NCI-H345 treated with DMSO at 0.1 percent for 48 hours (cell line): ENCODE results near the gene CYP4F12.
"Not testable (repeated sequence)": the region's sequence is repeated elsewhere in the genome, so short reads cannot be mapped to it uniquely, and the experiment has no call there.

ENCODE experiments used
- DNase-seq: peaks from one replicate; lab custom pipeline; 2025; ENCODE audit not compliant: unreplicated experiment; lab: John Stamatoyannopoulos, UW

Gene CYP4F12

DNA sequence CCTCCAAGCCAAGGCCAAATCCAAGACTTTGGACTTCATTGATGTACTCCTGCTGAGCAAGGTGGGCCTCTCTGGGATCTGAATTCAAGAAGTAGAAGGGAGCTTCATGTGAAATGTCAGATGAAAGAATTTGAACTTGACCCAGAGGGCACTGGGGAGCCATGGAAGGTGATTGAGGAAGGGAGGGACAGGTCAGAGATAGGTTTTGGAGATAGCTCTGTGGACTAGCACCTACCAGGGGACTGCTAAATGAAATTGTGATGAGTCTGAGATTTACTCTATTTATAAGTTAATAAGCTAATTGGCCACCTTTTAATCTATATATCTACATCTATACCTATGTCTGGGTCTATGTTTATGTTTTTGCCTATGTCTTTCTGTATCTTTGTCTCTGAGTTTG is 22.8 kb upstream of the CYP4F12 start:
- DNase-seq = not testable (repeated sequence)

DNA sequence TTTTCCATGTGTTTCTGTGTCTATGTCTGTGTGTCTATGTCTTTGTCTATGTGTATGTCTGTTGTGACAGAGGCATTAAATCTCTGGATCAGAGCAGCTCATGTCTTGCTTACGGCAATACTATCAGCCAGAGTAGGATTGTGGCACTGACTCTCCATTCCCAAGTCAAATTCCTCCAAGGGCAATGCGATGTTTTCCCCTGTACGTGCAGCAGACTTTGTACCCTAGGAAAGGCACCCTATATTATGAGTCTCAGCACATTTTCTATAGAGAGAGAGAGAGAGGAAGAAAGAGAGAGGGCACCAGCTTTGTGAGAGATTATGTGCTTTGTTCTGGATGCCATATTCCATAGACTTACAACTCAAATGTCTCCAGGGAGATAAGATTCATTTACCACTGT is 21.1 kb upstream of the CYP4F12 start:
- no peak for DNase-seq

DNA sequence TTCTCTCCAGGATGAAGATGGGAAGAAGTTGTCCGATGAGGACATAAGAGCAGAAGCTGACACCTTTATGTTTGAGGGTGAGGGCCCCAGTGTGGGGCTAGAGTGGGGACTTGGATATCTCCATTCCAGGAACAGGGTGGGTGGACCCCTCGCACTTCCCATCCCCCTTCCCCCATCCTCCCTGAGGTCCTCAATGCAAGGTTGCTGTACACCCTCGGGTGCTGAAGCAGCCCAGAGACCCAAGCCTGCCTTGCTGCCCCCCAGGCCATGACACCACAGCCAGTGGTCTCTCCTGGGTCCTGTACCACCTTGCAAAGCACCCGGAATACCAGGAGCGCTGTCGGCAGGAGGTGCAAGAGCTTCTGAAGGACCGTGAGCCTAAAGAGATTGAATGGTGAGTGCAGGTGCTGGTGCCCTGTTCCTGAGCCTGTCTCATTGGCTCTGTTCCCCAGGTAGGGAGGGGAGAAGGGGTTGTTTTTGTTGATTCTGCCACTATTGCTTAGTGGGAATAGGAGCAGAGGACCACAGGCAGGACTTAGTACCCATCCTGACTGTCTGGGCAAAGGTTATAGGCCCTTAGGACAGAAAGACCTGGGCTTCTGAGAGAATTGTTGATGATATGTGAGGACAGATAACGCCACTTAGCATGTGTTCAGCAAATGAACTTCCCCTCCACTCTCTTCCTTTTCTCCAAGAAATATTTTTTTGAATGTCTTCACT is 20.2 kb upstream of the CYP4F12 start:
- no peak for DNase-seq

DNA sequence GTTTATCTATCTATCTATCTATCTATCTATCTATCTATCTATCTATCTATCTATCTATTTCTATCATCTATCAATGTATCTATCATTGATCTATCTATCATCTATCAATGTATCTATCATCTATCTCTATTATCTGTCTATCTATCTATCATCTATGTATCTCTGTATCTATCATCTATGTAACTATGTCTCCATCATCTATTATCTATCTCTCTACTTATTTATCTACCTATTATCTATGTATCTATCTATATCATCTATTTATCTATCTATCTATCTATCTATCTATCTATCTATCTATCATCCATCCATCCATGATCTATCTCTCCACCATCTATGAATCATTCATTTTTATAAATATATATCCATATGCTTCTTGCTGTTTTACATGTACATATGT is 16.4 kb upstream of the CYP4F12 start:
- no peak for DNase-seq

DNA sequence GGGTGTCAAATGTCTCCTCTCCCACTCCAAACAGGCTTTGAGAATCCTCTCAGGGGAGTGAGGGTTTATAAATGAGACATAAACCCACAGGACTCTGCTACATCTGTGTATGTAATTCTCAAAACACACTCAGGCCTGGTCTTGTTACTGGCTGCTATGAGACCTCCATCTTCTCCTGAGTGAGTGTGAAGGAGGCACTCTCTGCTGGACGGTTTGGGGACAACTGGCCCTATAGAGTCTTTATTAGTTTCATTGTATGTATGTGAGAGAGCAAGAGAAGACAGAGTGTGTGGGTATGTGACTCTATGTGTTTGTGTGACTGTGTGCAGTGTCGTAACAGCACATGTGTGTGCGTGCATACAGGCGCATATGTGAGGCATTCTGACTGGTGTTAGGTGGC is 9.6 kb upstream of the CYP4F12 start:
- no peak for DNase-seq

DNA sequence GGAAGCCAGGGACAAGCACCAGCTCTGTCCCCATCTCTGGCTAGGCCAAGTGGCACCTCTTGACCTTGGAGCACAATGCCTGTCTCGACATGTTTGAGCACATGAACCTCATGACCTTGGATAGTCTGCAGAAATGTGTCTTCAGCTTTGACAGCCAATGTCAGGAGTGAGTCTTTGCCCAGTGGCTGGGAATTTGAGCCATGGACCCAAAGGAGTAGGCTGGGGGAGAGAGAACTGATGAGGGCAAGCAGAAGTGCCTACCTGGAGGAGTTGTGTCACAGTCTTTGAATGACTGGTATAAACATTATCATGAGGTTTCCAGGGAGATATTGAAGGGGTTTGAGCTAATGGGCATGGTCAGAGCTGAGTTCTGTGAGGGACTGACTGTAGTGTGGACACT is 6.7 kb upstream of the CYP4F12 start:
- DNase-seq = no peak

DNA sequence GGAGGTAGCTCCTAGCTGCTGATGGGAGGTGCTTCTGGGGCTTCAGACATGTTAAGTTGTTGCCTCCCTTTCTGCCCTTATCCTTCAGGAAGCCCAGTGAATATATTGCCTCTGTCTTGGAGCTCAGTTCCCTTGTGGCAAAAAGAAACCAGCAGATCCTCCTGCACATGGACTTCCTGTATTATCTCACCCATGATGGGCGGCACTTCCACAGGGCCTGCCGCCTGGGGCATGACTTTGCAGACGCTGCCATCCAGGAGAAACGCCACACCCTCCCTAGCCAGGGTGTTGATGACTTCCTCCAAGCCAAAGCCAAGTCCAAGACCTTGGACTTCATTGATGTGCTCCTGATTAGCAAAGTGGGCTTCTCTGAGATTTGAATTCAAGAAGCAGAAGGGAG is 6.0 kb upstream of the CYP4F12 start:
- no peak for DNase-seq

DNA sequence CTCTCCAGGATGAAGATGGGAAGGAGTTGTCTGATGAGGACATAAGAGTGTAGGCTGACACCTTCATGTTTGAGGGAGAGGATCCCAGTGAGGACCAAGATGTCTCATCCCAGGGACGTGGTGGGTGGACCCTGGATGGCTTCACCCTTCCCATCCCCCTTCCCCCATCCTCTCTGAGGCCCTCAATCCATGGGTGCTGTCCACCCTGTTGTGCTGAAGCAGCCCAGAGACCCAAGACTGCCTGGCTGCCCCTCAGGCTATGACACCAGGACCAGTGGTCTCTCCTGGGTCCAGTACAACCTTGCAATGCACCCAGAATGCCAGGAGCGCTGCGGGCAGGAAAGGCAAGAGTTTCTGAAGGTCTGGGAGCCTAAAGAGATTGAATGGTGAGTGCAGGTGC is 3.4 kb upstream of the CYP4F12 start:
- no peak for DNase-seq

DNA sequence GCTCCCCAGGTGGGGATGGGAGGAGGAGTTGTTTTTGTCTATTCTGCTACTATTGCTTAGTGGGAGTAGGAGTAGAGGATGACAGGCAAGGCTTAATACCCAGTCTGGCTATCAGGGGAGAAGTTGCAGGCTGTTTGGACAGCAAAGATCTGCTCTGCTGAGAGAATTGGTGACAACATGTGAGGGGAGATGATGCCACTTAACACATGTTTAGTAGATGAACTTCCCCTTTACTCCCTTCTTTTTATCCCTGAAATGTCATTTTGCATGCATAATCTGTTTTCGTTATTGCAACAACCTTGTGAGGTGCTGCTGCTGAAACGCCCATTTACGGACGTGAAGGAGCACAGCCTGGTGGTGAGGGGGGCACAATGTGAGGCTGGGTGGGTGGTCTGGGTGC is 3.0 kb upstream of the CYP4F12 start:
- no peak for DNase-seq

DNA sequence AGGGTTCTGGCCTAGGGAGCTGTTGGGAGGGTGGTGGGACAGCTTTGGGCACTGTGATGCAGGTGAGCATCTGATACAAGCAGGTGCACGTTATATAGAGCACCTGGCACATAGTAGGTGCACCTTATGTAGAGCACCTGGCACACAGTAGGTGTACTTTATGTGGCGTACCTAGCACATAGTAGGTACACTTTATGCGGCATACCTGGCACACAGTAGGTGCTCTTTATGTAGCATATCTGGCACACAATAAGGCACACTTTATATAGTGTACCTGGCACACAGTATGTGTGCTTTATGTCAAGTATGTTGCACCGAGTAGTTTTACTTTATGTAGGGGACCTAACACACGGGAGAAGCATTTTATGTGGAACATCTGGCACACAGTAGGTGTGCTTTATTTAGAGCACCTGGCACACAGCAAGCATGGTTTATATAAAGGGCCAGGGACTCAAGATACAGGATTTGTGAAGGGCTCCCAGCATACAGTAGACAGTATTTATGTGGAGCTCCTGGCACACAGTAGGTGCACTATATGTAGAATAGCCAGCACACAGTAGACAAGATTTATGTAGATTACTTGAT is 1.6 kb upstream of the CYP4F12 start:
- DNase-seq = no peak

DNA sequence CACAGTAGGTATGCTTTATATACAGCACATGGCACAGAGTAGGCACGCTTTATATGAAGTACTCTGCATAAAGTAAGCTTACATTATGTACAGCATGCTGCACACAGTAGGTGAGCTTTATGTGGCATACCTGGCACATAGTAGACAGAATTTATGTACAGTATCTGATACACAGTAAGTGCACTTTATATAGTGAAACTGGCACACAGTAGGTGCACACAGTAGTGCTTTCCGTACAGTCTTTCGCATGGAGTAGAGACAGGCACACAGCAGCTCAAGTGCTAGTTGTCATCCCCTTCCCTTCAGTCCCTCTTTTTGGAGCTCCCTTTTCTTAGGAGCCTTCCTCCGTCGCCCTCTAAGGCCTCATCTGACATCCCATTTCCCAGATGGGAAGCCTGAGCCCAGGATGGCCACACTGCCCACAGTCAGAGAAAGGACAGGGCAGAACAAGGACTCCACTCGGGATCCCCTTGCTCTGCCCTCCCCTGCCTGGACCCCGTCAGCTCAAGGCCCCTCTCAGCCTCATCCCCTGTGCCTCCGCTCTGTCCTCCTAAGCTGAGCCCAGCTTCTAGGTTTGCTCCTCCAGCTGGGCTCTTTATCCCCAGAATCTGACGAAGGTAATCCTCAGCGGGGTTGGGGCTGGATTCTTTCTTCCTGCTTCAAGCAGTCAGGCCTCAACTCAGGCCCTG is 852 bp upstream of the CYP4F12 start:
- no peak for DNase-seq

DNA sequence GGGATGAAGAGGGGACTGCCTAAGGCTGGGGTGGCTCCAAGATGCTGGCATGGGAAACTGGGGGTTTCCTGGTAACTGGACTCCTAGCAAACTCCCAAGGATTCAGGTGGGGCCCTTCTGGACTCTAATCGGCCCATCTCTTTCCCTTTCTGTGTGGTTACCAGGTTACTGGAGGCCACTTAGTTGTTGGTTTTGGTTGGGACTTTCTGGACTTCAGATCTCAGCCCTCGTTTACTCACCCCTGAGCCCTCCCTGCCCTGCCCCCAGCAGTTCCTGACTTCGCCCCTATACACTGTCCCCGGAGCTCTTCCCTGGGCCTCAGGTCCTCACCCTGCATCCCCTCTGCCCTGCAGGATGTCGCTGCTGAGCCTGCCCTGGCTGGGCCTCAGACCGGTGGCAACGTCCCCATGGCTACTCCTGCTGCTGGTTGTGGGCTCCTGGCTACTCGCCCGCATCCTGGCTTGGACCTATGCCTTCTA is 328 bp downstream of the CYP4F12 start:
- no peak for DNase-seq

DNA sequence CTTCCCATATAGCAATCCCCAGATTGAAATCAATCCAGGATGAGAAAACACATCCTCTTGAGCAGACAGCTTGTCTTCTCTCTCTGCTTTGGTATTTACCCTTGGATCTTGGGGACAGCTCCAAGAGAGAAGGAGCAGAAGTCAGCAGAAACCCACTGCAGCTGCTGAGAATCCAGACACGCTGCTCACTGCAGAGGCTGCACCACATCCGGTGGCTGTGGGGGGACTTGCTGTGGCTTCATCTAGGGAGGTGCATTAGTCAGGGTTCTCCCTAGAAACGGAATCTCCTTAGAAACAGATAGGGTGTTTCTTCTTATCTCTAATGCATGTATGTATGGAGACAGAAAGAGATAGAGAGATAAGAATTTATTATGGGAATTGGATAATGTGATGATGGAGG is 2.7 kb downstream of the CYP4F12 start:
- no peak for DNase-seq

DNA sequence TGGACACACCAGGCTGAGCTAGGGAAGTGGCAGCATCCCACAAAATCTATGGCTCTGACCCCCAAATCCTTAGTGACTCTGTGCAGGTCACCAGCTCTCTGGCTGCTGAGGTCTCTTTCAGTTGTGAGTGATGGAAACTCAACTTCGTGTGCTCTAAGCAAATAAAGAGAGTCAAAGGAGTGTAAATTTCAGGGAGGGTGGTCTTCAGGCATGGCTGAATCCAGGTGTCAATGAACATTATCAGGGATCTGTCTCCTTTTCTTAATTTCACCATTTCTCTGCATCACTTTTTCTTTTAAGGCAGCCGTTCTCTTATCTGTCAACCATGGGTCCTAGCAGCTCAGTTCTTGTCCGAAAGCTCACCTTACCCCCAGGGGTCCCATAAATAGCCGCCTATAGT is 6.2 kb downstream of the CYP4F12 start:
- no peak for DNase-seq

DNA sequence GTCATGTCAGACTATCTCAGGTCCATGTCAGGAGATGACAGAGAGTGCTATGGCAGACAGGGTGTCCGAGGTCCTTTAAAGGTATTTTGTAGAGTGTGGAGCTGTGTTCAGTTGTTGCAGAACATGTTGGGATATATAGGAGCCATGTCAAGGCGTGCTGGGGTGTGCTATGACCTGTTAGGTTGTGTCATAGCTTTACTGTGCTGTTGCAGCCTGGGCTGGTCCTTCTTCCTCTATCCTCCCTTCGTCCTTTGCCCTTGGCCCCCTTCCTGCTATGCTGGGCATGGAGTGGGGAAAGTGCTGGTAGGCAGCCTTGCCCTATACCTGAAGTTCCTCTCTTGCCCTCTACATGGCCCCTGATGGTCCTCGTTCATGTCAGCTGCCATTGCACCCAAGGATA is 7.0 kb downstream of the CYP4F12 start:
- DNase-seq = not testable (repeated sequence)

DNA sequence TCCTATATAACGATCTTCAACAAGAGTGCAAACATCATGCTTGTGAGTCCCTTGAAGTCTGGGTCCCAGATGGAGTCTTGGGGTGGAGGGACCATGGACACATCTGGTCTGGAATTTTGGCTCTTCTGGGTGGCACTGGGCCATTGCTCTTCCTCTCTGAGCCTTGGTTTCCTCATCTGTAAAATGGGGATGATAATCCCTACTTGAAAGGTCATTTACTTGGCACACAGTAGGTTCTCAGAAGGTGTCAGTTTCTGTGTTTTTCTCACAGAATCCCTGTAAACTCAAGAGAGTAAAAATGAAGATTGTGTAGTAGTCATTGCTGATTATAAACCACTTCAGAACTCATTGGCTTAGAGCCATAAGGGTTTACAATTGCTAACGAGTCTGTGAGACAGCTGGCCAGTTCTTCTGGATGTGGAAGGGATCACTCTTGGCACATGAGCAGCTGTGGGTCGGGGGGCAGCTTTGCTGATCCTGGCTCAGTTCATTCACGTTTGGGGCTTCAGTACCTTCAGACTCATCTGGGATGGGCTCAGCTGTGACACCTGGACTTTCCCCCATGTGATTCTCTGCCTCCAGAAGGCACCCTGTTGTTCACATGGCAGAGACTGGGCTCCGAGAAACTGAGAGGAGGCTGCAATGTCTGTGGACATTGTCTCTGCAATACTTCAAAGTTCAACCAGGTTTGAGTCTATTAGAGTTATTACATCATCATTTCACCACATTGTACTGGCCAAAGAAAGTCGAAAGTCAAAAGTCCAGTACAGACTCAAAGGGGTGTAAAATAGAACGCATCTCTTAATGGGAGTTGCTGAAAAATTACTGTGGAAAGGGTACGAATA is 7.8 kb downstream of the CYP4F12 start:
- DNase-seq = no peak

DNA sequence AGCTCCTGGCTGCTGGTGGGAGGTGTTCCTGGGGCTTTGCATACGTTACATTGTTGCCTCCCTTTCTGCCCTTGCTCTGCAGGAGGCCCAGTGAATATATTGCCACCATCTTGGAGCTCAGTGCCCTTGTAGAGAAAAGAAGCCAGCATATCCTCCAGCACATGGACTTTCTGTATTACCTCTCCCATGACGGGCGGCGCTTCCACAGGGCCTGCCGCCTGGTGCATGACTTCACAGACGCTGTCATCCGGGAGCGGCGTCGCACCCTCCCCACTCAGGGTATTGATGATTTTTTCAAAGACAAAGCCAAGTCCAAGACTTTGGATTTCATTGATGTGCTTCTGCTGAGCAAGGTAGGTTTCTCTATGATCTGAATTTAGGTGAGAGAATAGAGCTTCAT is 10.5 kb downstream of the CYP4F12 start:
- DNase-seq = no peak

DNA sequence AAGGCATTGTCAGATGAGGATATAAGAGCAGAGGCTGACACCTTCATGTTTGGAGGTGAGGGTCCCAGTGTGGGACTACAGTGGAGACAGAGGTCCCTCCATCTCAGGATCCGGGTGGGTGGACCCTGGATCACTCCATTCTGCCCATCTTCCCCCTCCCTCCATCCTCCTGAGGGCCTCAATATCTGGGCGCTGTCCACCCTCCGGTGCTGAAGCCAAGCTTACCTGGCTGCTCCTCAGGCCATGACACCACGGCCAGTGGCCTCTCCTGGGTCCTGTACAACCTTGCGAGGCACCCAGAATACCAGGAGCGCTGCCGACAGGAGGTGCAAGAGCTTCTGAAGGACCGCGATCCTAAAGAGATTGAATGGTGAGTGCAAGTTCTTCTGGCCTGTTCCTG is 11.9 kb downstream of the CYP4F12 start:
- no peak for DNase-seq

DNA sequence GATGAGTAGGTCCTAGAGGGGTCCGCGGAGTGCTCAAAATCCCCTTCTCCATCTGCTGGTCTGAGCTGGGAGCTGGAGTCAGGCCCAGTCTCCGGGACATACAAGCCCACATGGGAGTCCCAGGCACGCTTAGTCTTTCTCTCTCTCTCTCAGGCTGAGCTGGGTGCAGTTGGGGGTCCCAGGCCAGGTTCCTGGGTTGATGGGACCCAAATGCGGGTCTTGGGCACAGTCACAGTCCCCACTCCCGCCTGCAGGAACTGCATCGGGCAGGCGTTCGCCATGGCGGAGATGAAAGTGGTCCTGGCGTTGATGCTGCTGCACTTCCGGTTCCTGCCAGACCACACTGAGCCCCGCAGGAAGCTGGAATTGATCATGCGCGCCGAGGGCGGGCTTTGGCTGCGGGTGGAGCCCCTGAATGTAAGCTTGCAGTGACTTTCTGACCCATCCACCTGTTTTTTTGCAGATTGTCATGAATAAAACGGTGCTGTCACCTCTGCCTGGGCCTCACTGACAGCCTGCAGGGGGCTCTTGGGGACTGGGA is 23.8 kb downstream of the CYP4F12 start:
- no peak for DNase-seq

DNA sequence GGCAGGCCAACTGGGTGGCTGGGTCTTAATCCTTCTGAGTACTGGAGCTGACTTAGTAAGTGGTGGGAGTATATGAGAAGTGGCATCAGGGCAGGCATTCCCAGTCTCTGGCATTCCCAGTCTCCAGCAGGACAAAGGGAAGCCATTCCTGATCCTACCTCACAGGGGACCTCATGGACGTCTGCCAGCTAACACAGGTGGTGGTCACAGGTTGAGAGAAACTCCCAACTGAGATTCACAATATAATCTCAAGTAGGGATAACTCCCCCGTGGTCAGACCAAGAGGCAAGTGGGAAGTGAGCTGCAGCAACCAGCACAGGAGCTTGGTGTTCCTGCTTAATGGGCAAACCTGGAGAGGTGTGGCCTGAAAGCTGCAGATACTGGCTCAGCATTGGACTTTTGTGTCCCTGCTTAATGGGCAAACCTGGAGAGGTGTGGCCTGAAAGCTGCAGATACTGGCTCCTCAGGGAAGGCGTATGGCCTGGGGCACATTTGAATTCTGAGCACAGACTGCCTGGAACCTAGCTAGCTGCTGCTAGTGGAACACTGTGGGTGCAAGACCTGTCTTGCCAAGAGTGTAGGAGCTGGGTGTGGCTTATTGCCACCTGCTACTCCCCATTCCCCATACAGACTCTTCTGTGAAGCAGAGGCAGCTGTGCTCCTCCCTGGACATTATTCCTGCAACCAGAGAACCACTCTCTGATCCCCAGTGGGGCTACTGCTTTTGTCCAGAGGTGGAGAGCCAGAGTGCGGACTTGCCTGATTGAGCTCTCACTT is 29.1 kb downstream of the CYP4F12 start:
- DNase-seq = no peak
